ENCODE results near the gene ALK. TPM values are rescaled to one million over a fixed set of nuclear protein-coding genes. Genes with fewer than 3 reads are reported as not detected.

The ALK gene
- polyA plus RNA-seq, 2 of the 4 experiments (the other 2 are of a cell fraction), result not detected

- H3K4me1 ChIP-seq, result no peaks in the 10 kb centered on the region
- no peak overlapping the region for H3K4me3 ChIP-seq
- TF ChIP-seq HMGXB4 (CRISPR knock-in tag; IDR thresholded peaks at IDR 0.05; ENCODE audit: borderline replicate concordance), result no peak
- TF ChIP-seq CHD4 (IDR thresholded peaks at IDR 0.05; ENCODE audit: borderline replicate concordance), result no peak
- TF ChIP-seq USF2 (IDR thresholded peaks at IDR 0.05), result no peak
- no peak for TF ChIP-seq TP53 (CRISPR knock-in tag; IDR thresholded peaks at IDR 0.05)
- TF ChIP-seq SREBF2 (IDR thresholded peaks at IDR 0.05), result no peak
- no peak for TF ChIP-seq FOSL2 (IDR thresholded peaks at IDR 0.05)
- TF ChIP-seq FOSL2 (CRISPR knock-in tag; IDR thresholded peaks at IDR 0.05), result no peak
- no peak for TF ChIP-seq SMC3 (IDR thresholded peaks at IDR 0.05)
- TF ChIP-seq POLR2A (IDR thresholded peaks at IDR 0.05; ENCODE audit: low read length), result no peak
- no peak for TF ChIP-seq HEYL (CRISPR knock-in tag; IDR thresholded peaks at IDR 0.05)
- no peak for TF ChIP-seq PHF8 (IDR thresholded peaks at IDR 0.05; ENCODE audit: borderline replicate concordance, low read depth)
- no peak for TF ChIP-seq EP300 (IDR thresholded peaks at IDR 0.05)
- no peak for TF ChIP-seq CBX2 (IDR thresholded peaks at IDR 0.05; ENCODE audit: borderline replicate concordance, low read depth)
- no peak for TF ChIP-seq JUNB (IDR thresholded peaks at IDR 0.05)
- TF ChIP-seq MAZ (IDR thresholded peaks at IDR 0.05; ENCODE audit: borderline replicate concordance, low read depth, low read length), result no peak
- TF ChIP-seq NR3C1 (IDR thresholded peaks at IDR 0.05), result no peak
- TF ChIP-seq JUN (IDR thresholded peaks at IDR 0.05), result no peak
- no peak for TF ChIP-seq BHLHE40 (IDR thresholded peaks at IDR 0.05; ENCODE audit: low read depth, low read length)
- TF ChIP-seq ATOH8 (CRISPR knock-in tag; IDR thresholded peaks at IDR 0.05; ENCODE audit: low read depth), result no peak
- no peak for TF ChIP-seq MAFK (IDR thresholded peaks at IDR 0.05; ENCODE audit: partially characterized antibody)
- FAIRE-seq (no peak), DNase-seq (ENCODE audit: low read depth in 1 of 2, low spot score in 1 of 2) (no peak), ATAC-seq (no peak)
- no peak overlapping the region for H3K4me2 ChIP-seq
- 21% methylated on average over 4 of the region's 4 CpGs for WGBS (ENCODE audit: missing lambda C conversion rate)
- CTCF ChIA-PET, result interaction anchor here (0.7 to 1.5 kb wide), 3 partner anchors 8 to 363 kb away, joined by 3 read pairs; no protein-coding TSS in a partner anchor
- H3K27ac ChIP-seq, result no peak overlapping the region
- POLR2A ChIA-PET, result no interaction called here
- H3K9me3 ChIP-seq, result no peaks in the 10 kb centered on the region
Observed at GRCh38 chr2:29478641-29479040, 442.7 kb downstream of the ALK start.

- ChIA-PET POLR2A (no interaction called here), CTCF (no interaction called here)
- no peak overlapping the region for H3K27ac ChIP-seq
- DNase-seq (ENCODE audit: low read depth in 1 of 2, low spot score in 1 of 2) (no peak), FAIRE-seq (no peak), ATAC-seq (no peak)
- no peaks in the 10 kb centered on the region for H3K9me3 ChIP-seq
- no peak for TF ChIP-seq HDAC2 (IDR thresholded peaks at IDR 0.05)
- TF ChIP-seq ESRRA (IDR thresholded peaks at IDR 0.05; ENCODE audit: borderline replicate concordance, low read length), result no peak
- TF ChIP-seq ZNF302 (CRISPR knock-in tag; IDR thresholded peaks at IDR 0.05), result no peak
- TF ChIP-seq FOXS1 (CRISPR knock-in tag; IDR thresholded peaks at IDR 0.05), result no peak
- no peak for TF ChIP-seq JUN (IDR thresholded peaks at IDR 0.05)
- TF ChIP-seq CTCF (IDR thresholded peaks at IDR 0.05), result no peak
- TF ChIP-seq BHLHE40 (IDR thresholded peaks at IDR 0.05; ENCODE audit: low read depth, low read length), result no peak
- no peak overlapping the region for H3K4me3 ChIP-seq
- H3K4me1 ChIP-seq, result no peaks in the 10 kb centered on the region
- no peak overlapping the region for H3K4me2 ChIP-seq
Observed at GRCh38 chr2:29477186-29477585, 444.2 kb downstream of the ALK start.

All from A549 (cell line).